SK-N-SH (cell line): ENCODE results near the gene IL15. TPM values are rescaled to one million over a fixed set of nuclear protein-coding genes. Genes with fewer than 3 reads are reported as not detected.

Source experiments
- CTCF ChIA-PET: fragments of 300-600, 350-600 bp; formaldehyde crosslinking; extraction: SDS; loops from one replicate; lab custom pipeline; 2021; lab: Yijun Ruan, JAX
- POLR2A ChIA-PET: fragments of 350-600 bp; sonication (Branson Sonifier 250); formaldehyde crosslinking; extraction: SDS; loops from one replicate; lab custom pipeline; 2020; ENCODE audit warnings: antibody characterized with exemption, inconsistent platforms; lab: Yijun Ruan, JAX
- DNase-seq: peaks from one replicate; pipeline ENCODE4 v3.0.0; 2012
- H2AFZ ChIP-seq: fragments of 200-600 bp; sonication (generic); 2 replicates; pipeline ENCODE4 v1.8.1; 2016; ENCODE audit warnings: antibody characterized with exemption, mild to moderate bottlenecking, low read depth
- H3F3A ChIP-seq: fragments of 200-600 bp; sonication (generic); replicated peaks from 2 replicates; pipeline ENCODE3; 2016; ENCODE audit warnings: antibody characterized with exemption, mild to moderate bottlenecking; ENCODE audit not compliant: insufficient read depth
- H3K27ac ChIP-seq, 2 experiments: fragments of 200-500 bp in 1 of 2; fragments of 200-600 bp in 1 of 2; sonication (Bioruptor generic) in 1 of 2; sonication (generic), shearing (Covaris generic) in 1 of 2; 2 replicates each; pipeline versions ENCODE4 v1.5.1 to v1.6.1; 2014 to 2016; ENCODE audit warnings: low read depth in 2 of 2, inconsistent platforms in 1 of 2, low read length in 1 of 2, mild to moderate bottlenecking in 1 of 2, mixed read lengths in 1 of 2
- H3K27me3 ChIP-seq: fragments of 200-600 bp; sonication (generic), shearing (Covaris generic); 2 replicates; pipeline ENCODE4 v1.6.1; 2016; ENCODE audit warnings: mixed run types; ENCODE audit not compliant: insufficient read depth
- H3K36me3 ChIP-seq, 2 experiments: fragments of 200-500 bp in 1 of 2; fragments of 200-600 bp in 1 of 2; sonication (Bioruptor generic) in 1 of 2; sonication (generic) in 1 of 2; replicated peaks in 1 of 2; 2 replicates each; pipeline versions ENCODE3 to v1.5.1; 2014 to 2016; ENCODE audit warnings: low read length in 1 of 2, mild to moderate bottlenecking in 1 of 2; ENCODE audit not compliant: insufficient read depth in 2 of 2, control insufficient read depth in 1 of 2
- H3K4me1 ChIP-seq, 2 experiments: fragments of 200-500 bp in 1 of 2; fragments of 200-600 bp in 1 of 2; sonication (Bioruptor generic) in 1 of 2; sonication (generic), shearing (Covaris generic) in 1 of 2; 2 replicates each; pipeline versions ENCODE4 v1.5.1 to v1.6.1; 2014 to 2016; ENCODE audit warnings: low read depth in 1 of 2, low read length in 1 of 2, mixed run types in 1 of 2; ENCODE audit not compliant: insufficient read depth in 2 of 2, control insufficient read depth in 1 of 2
- H3K4me2 ChIP-seq: fragments of 200-600 bp; sonication (generic), shearing (Covaris generic); 2 replicates; pipeline ENCODE4 v1.6.1; 2017; ENCODE audit warnings: mixed run types
- H3K4me3 ChIP-seq, 2 experiments: fragments of 200-500 bp in 1 of 2; fragments of 200-600 bp in 1 of 2; sonication (Bioruptor generic) in 1 of 2; sonication (generic), shearing (Covaris generic) in 1 of 2; 2 replicates each; pipeline versions ENCODE4 v1.5.1 to v1.8.1; 2014 to 2016; ENCODE audit warnings: low read depth in 2 of 2, inconsistent platforms in 1 of 2, low read length in 1 of 2, mild to moderate bottlenecking in 1 of 2, mixed read lengths in 1 of 2, moderate library complexity in 1 of 2
- H3K79me2 ChIP-seq: fragments of 200-600 bp; sonication (generic); 2 replicates; pipeline ENCODE4 v1.8.1; 2017; ENCODE audit warnings: mild to moderate bottlenecking; ENCODE audit not compliant: insufficient read depth
- H3K9ac ChIP-seq: fragments of 200-600 bp; sonication (generic); 2 replicates; pipeline ENCODE4 v1.6.1; 2017; ENCODE audit warnings: mixed run types
- H3K9me2 ChIP-seq: fragments of 200-600 bp; sonication (generic); 2 replicates; pipeline ENCODE4 v1.6.1; 2017; ENCODE audit warnings: mixed run types
- H3K9me3 ChIP-seq: fragments of 200-600 bp; sonication (generic); 2 replicates; pipeline ENCODE4 v1.6.1; 2017; ENCODE audit warnings: mixed run types, mild to moderate bottlenecking, moderate library complexity
- H4K20me1 ChIP-seq: fragments of 200-600 bp; sonication (generic); 2 replicates; pipeline ENCODE4 v1.6.1; 2017; ENCODE audit warnings: mild to moderate bottlenecking, mixed run types; ENCODE audit not compliant: insufficient read depth
- CTCF ChIP-seq: fragments of 200-600 bp; sonication (generic); IDR thresholded peaks from 2 replicates; pipeline ENCODE4 v1.6.1; 2017; ENCODE audit warnings: antibody characterized with exemption, mild to moderate bottlenecking, moderate library complexity
- ELF1 ChIP-seq: IDR thresholded peaks from 2 replicates; pipeline ENCODE4 v1.4.0; 2012
- FOSL2 ChIP-seq: IDR thresholded peaks from 2 replicates; pipeline ENCODE4 v1.4.0; 2012; ENCODE audit warnings: low read depth, mild to moderate bottlenecking, moderate library complexity, borderline replicate concordance
- FOXJ3 ChIP-seq: sonication (generic); formaldehyde crosslinking; IDR thresholded peaks from 2 replicates; pipeline ENCODE4 v1.5.1; 2020; ENCODE audit warnings: mild to moderate bottlenecking, missing genetic modification reagents
- IRF3 ChIP-seq: fragments of 150-350 bp; IDR thresholded peaks from 2 replicates; pipeline ENCODE4 v1.6.1; 2016; ENCODE audit warnings: mild to moderate bottlenecking, low read depth, low read length
- JUND ChIP-seq: IDR thresholded peaks from 2 replicates; pipeline ENCODE4 v1.4.0; 2012
- NFIC ChIP-seq: IDR thresholded peaks from 2 replicates; pipeline ENCODE4 v1.4.0; 2012; ENCODE audit warnings: borderline replicate concordance
- NRF1 ChIP-seq: IDR thresholded peaks from 2 replicates; pipeline ENCODE4 v1.6.1; 2012; ENCODE audit warnings: low read depth, mild to moderate bottlenecking, low read length
- PBX3 ChIP-seq: IDR thresholded peaks from 2 replicates; pipeline ENCODE4; 2012
- RFX5 ChIP-seq: IDR thresholded peaks from 2 replicates; pipeline ENCODE4 v1.6.1; 2012; ENCODE audit warnings: mild to moderate bottlenecking, improper control_type of control experiment, low read length
- SIN3A ChIP-seq: IDR thresholded peaks from 2 replicates; pipeline ENCODE4 v1.6.1; 2012; ENCODE audit warnings: low read depth, mild to moderate bottlenecking, low read length, moderate library complexity, borderline replicate concordance
- SMC3 ChIP-seq: IDR thresholded peaks from 2 replicates; pipeline ENCODE4 v1.6.1; 2012; ENCODE audit warnings: low read depth, low read length, improper control_type of control experiment
- TAF1 ChIP-seq: IDR thresholded peaks from 2 replicates; pipeline ENCODE4 v1.6.1; 2012; ENCODE audit warnings: low read depth, mild to moderate bottlenecking, low read length, moderate library complexity, borderline replicate concordance
- TCF12 ChIP-seq: IDR thresholded peaks from 2 replicates; pipeline ENCODE4 v1.4.0; 2012
- TEAD4 ChIP-seq: IDR thresholded peaks from 2 replicates; pipeline ENCODE4 v1.4.0; 2012; ENCODE audit warnings: mild to moderate bottlenecking, borderline replicate concordance; ENCODE audit not compliant: insufficient read depth
- USF1 ChIP-seq: IDR thresholded peaks from 2 replicates; pipeline ENCODE4 v1.4.0; 2012; ENCODE audit warnings: low read depth, borderline replicate concordance
- YY1 ChIP-seq: IDR thresholded peaks from 2 replicates; pipeline ENCODE4 v1.4.0; 2012; ENCODE audit warnings: low read depth, mild to moderate bottlenecking
- ZBTB33 ChIP-seq: IDR thresholded peaks from 2 replicates; pipeline ENCODE4 v1.4.0; 2012; ENCODE audit warnings: low read depth, borderline replicate concordance
- WGBS: methylation state at CpG from one replicate; pipeline ENCODE4 v1.1.6; 2017; ENCODE audit warnings: low lambda C conversion rate; 5-methylcytosine and 5-hydroxymethylcytosine counted together
- polyA plus RNA-seq, 3 experiments: library from polyadenylated mRNA; depleted of rRNA; stranded (reverse); fragments of >200 nt; gene quantifications; 2 replicates each; pipeline ENCODE4 v1.2.3, GENCODE V29; 2012

IL15 gene
- polyA plus RNA-seq, 1 of the 3 experiments (the other 2 are of a cell fraction) = 3.7 TPM

GRCh38 chr4:141652161-141652778 lies 15.9 kb downstream of the IL15 start:
- WGBS = 73% methylated on average over 4 of the region's 4 CpGs
- CTCF ChIA-PET = interaction anchor here (0.7 to 3.9 kb wide), 3 partner anchors 26 to 306 kb away, joined by 3 to 23 read pairs (median 3); no protein-coding TSS in a partner anchor
- no peaks in the 10 kb centered on the region for H3K36me3 ChIP-seq
- H4K20me1 ChIP-seq = no peaks in the 10 kb centered on the region
- H3K4me1 ChIP-seq = no peaks in the 10 kb centered on the region; a peak in 3 of 4 replicates
- no peaks in the 10 kb centered on the region for H3K9me3 ChIP-seq
- TF ChIP-seq ZBTB33 (no peak), USF1 (no peak), NRF1 (no peak), TEAD4 (no peak), JUND (no peak), SIN3A (no peak), IRF3 (no peak), TCF12 (no peak), FOXJ3 (CRISPR knock-in tag) (no peak), YY1 (no peak), RFX5 (no peak), NFIC (no peak), ELF1 (no peak), PBX3 (no peak), SMC3 (no peak), TAF1 (no peak), FOSL2 (no peak), CTCF (no peak)
- no peaks in the 10 kb centered on the region for H3K79me2 ChIP-seq
- no peaks in the 10 kb centered on the region for H3K9me2 ChIP-seq
- H3K9ac ChIP-seq = no peak overlapping the region
- H3F3A ChIP-seq = no peaks in the 10 kb centered on the region
- no peak overlapping the region for H2AFZ ChIP-seq
- no peaks in the 10 kb centered on the region for H3K27me3 ChIP-seq
- H3K27ac ChIP-seq = no peak overlapping the region
- POLR2A ChIA-PET = no interaction called here
- no peak overlapping the region for H3K4me2 ChIP-seq
- no peak for DNase-seq
- H3K4me3 ChIP-seq = no peak overlapping the region
